GM19372 (cell line): ENCODE measurements around the gene HOATZ.

Experiments used
- ATAC-seq: cut with Tn5 transposase; IDR thresholded peaks from one replicate; pipeline ENCODE4 v1.9.1; 2021; ENCODE audit warnings: mild to moderate bottlenecking, low read depth, moderate library complexity; ENCODE audit not compliant: unreplicated experiment

The HOATZ gene

GRCh38 chr11:111514216-111515031 lies at the start of gene HOATZ:
HOATZ (plus strand) TSS chr11:111514778; CDS start chr11:111514785, 7 bp downstream.
- no peak for ATAC-seq

GRCh38 chr11:111465400-111465799 lies 49.2 kb upstream of the HOATZ start:
- no peak for ATAC-seq

GRCh38 chr11:111466615-111467014 lies 48.0 kb upstream of the HOATZ start:
- no peak for ATAC-seq

- ATAC-seq: no peak
These were observed 45.4 kb upstream of the HOATZ start for GRCh38 chr11:111469200-111469599.

GRCh38 chr11:111472228-111472627 lies 42.4 kb upstream of the HOATZ start:
- ATAC-seq: no peak

GRCh38 chr11:111474432-111474831 lies 40.1 kb upstream of the HOATZ start:
- no peak for ATAC-seq

- ATAC-seq: no peak
These were observed 38.2 kb upstream of the HOATZ start for GRCh38 chr11:111476366-111476765.

DNA sequence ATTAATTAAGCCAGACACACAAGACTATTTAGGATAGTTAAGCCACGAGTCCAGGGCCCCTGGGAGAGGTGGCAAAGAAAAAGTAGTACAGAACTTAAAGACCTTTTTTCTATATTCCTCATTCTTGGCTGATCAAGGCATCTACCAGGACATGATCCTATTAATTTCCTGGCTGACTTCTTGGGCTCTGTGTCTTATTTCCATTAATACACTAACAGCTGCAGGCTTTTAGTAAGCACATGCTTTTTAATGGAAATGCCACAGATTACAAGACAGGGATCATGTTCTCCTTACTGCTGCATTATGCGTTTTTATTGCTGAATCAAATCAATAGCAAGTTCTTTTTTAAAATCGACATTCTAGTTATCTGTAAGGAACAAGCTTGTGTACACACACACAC lies 37.6 kb upstream of the HOATZ start:
- ATAC-seq: no peak

GRCh38 chr11:111477898-111478297 lies 36.7 kb upstream of the HOATZ start:
- no peak for ATAC-seq

- no peak for ATAC-seq
These were observed 34.9 kb upstream of the HOATZ start for GRCh38 chr11:111479666-111480065.

DNA sequence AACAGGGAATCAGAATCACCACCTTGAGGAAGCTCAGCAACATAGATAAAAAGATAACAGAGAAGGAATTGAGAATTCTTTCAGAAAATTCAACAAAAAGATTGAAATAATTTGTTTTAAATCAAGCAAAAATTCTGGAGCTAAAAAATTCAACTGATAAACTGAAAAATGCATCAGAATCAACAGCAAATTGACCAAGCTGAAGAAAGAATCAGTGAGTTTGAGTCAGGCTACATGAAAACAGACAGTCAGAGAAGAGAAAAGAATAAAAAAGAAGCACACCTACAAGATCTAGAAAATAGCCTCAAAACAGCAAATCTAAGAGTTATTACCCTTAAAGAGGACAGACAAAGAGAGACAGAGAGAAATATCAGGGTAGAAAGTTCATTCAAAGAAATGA lies 31.1 kb upstream of the HOATZ start:
- no peak for ATAC-seq

DNA sequence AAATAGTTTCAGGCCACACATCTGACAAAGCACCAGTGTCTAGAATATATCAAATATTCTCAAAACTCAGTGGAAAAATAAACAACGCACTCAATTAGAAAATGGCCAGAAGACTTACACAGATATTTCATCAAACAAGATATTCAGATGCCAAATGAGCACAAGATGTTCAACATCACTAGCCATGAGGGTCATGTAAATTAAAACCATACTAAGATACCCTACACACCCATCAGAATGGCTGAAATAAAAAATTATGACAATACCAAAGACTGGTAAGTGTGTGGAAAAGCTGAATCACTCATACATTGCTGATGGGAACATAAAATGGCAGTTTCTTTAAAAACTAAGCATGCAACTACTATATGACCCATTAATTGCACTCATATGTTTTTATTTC lies 24.1 kb upstream of the HOATZ start:
- ATAC-seq: no peak

DNA sequence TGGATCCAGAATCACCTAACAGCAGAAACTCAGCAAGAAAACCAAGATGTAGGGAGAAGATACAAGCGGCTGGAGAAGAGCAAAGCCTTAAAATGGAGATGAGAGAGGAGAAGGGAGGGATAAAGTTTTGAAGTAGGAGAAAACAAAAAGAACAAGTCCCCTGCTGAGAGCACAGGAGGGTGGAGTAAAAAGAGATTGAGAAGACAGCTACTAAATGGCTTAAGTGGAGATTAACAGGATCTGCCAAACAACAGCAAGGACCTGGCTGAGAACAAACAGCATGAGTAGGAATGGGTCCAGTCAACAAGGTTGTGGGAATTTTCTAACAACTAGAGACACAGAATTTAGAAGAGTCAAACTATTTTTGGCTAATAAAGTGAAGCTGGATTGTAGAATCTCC lies 20.5 kb upstream of the HOATZ start:
- ATAC-seq: no peak

DNA sequence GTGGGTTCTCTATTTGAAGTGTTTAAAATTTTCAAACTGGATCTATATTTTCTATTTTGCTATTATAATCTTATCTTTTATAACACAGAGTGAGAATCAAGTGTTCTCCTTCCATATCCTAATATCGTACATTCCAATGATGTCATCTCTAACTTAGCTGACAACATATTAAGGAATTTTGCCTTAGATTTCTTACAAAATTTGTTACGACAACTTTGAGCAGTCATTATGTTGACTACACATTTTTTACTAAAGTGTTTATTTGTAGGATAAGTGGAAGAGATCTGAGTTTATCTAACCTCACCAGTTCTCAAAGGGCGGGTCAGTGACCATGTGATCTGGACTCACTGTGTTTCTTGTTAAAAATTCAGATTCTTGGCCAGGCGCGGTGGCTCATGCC lies 15.1 kb upstream of the HOATZ start:
- ATAC-seq: no peak

DNA sequence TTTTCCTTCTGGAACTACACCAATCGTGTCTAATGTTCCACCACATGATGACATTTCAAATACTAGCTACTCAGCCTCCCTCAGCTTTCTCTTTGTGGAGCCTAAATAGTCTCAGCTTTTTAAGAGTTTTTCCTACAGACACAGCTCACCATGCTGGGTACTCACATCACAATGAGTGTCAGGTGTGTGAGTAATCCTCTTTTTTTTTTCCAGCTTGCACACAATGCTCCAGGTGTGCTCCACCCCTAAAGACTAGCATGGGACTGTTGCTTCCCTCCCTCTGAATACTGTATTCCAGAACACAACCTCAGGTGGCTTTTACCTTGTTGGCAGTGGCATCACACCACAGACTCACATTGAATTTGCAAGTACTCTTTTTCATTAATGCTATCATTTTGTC lies 14.1 kb upstream of the HOATZ start:
- ATAC-seq: no peak

- no peak for ATAC-seq
These were observed 12.0 kb upstream of the HOATZ start for GRCh38 chr11:111502611-111503010.

- no peak for ATAC-seq
These were observed 4.3 kb upstream of the HOATZ start for GRCh38 chr11:111510311-111510710.

DNA sequence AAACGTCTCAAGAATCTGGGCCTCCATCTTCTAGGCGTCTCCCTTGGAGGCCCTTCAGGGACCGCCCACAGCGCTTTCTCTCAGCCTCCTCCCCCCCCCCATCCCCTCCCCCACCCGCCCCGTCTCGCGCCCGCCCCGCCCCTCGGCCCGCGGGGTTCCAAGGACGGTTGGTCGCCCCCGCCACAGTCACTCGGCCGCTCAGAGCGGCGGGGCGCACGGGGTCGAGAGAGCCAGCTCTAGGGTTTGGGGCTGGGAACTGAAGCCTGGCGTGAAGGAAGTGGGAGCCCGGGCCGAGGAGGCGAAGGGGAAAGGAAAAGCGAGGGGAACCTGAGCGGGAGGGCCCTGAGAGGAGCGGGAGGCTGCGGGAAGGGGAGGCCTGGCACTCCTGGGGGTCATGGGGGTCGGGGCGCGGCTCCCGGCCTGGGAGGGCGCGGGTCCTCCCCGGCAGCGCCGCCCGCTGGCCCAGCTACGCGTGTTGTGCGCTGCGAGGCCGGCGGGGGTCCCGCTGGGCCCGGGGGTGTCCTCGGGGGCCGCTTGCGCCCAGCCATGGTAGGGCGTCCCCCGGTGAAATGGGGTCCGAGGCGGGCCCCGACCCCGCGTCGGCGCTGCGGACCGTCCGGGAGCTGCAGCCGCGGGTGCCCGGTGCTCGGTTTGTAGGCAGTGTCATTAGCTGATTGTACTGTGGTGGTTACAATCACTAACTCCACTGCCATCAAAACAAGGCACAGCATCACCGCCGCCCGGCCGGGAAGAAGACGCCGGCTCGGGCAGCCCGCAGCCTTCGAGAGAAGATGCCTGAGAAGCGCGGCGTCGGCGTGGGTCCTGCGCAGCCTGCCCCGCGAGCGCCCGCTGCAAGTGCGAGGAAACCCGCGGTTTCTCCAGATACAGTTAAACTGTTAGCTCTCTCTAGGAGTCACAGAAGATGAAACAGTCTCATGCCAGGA lies 2.0 kb upstream of the HOATZ start, which contains the start of gene BTG4:
TSS of gene BTG4 (minus strand) at position 91 of the 944 bp plus-strand sequence. CDS start 13,610 bp downstream, outside the sequence.
- ATAC-seq: no peak

DNA sequence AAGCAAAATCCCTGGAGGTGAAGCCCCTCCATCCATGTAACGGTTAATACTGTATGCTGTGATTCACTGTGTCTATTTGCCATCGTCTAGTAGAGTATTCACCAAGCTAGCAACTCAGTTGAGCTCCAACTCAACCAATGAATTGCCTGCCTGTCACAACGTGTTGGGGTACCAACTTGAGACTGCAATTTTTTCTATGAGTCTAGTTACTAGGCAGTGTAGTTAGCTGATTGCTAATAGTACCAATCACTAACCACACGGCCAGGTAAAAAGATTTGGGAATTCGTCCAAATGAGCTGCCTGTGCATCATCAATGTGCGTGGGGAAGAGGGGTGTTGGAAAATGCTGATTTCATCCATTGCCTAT lies 1.4 kb upstream of the HOATZ start:
- ATAC-seq: no peak

DNA sequence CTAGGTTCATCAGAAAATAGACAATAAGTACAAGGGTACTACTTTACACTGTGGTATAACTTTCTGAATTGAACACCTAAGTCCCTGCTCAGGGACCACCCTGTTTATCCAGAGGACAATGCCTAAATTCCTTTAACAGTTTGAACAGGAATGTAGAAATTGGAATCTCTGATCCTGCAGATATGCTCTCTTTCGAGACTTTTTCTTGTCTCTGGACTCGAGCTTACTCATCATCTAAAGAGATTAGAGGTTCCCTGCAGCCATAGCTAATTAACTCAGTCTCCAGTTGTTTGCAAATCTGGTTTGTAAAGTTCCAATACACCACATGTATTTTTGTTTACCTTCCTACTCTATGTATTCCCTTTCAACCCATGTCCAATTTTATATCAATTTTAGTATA lies 1.0 kb downstream of the HOATZ start:
- ATAC-seq: no peak

DNA sequence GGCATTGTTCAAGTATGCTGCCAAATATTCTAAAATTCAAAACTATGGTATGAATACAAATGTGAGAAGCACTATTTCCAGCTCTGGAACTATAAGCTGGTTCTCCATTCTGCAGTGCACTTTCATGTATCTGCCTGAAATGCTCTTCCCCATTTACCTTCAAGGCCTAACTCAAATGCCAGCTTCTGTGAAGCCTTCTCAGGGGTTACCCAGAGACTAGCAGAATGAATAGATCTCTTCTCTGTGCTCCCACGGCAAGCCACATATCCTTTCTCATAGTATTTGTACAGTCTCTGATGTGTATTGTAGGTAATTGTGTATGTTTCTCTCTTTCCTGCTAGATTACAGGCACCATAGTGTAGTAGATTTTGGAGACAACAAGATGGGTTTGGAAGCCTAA lies 4.1 kb downstream of the HOATZ start:
- ATAC-seq: no peak
